NCI-H526 (cell line): Measurements from ENCODE around the gene SARDH.
"Not testable (repeated sequence)": the region's sequence is repeated elsewhere in the genome, so short reads cannot be mapped to it uniquely, and the experiment has no call there.

Source experiments
- DNase-seq, 2 experiments: peaks; one replicate each; lab custom pipeline; 2025; lab: John Stamatoyannopoulos, UW

The SARDH gene

GRCh38 chr9:133777068-133777791, 39.1 kb upstream of the SARDH start:
- no peak for DNase-seq

GRCh38 chr9:133775951-133776905, 38.1 kb upstream of the SARDH start:
- DNase-seq: no peak

GRCh38 chr9:133775291-133775690, 37.1 kb upstream of the SARDH start:
- no peak for DNase-seq

GRCh38 chr9:133774799-133775198, 36.6 kb upstream of the SARDH start:
- no peak for DNase-seq

- DNase-seq: no peak
Measured at GRCh38 chr9:133773889-133774655, 35.9 kb upstream of the SARDH start.

GRCh38 chr9:133772581-133772980, 34.4 kb upstream of the SARDH start:
- no peak for DNase-seq

- no peak for DNase-seq
Measured at GRCh38 chr9:133771486-133772482, 33.6 kb upstream of the SARDH start.

- no peak for DNase-seq
Measured at GRCh38 chr9:133770076-133770777, 32.1 kb upstream of the SARDH start.

GRCh38 chr9:133769511-133770075, 31.4 kb upstream of the SARDH start:
- DNase-seq: no peak

GRCh38 chr9:133768859-133769510, 30.8 kb upstream of the SARDH start:
- DNase-seq: peak in 1 of 2 experiments; percentile 25

GRCh38 chr9:133768371-133768858, 30.3 kb upstream of the SARDH start:
- DNase-seq: no peak

- DNase-seq: no peak
Measured at GRCh38 chr9:133767625-133768024, 29.5 kb upstream of the SARDH start.

- DNase-seq: no peak
Measured at GRCh38 chr9:133767008-133767407, 28.9 kb upstream of the SARDH start.

- not testable (repeated sequence) for DNase-seq
Measured at GRCh38 chr9:133766234-133766633, 28.1 kb upstream of the SARDH start.

- DNase-seq: no peak
Measured at GRCh38 chr9:133763272-133764183, 25.4 kb upstream of the SARDH start.

GRCh38 chr9:133762488-133763271, 24.5 kb upstream of the SARDH start:
- DNase-seq: no peak

- DNase-seq: no peak
Measured at GRCh38 chr9:133761641-133762248, 23.6 kb upstream of the SARDH start.
